ENCODE measurements around the gene PRPSAP1.

The PRPSAP1 gene

GRCh38 chr17:76264755-76265623 is 88.7 kb downstream of the PRPSAP1 start, which contains the start of gene UBALD2:
Gene UBALD2, plus strand, starts transcription at chr17:76265348. Its CDS starts 158 bp downstream, at chr17:76265506.
- no peak within 1 kb of the TSS for H2AFZ ChIP-seq (ENCODE audit: low read length)

GRCh38 chr17:76264425-76264754 is 89.3 kb downstream of the PRPSAP1 start:
- Histone ChIP-seq H3K4me3 (ENCODE audit: low read length) (peak overlapping the region; percentile 30; the same call in 1 of the 2 replicates), H3K4me1 (ENCODE audit: low read length) (peaks cover 49% of the 10 kb centered on the region), H3K9ac (ENCODE audit: low read length) (peak overlapping the region; percentile 76), H3K27ac (ENCODE audit: low read length) (peak overlapping the region; percentile 97), H3K9me2 (replicated peaks; ENCODE audit: insufficient read depth, low read length) (no peaks in the 10 kb centered on the region), H3K9me3 (replicated peaks; ENCODE audit: insufficient read depth, low read length) (no peaks in the 10 kb centered on the region), H4K20me1 (ENCODE audit: insufficient read depth, low read length) (no peaks in the 10 kb centered on the region), H3F3A (ENCODE audit: insufficient read depth, low read length) (peaks cover 38% of the 10 kb centered on the region), H3K4me2 (ENCODE audit: low read depth, low read length) (peak overlapping the region; percentile 56), H3K36me3 (replicated peaks; ENCODE audit: insufficient read depth, low read length) (0 out of 2 replicates have a peak, but pooled peaks cover 6% of the 10 kb centered on the region), H2AFZ (ENCODE audit: low read length) (no peak overlapping the region), H3K79me2 (ENCODE audit: low read length) (peaks cover 38% of the 10 kb centered on the region), H3K27me3 (replicated peaks; ENCODE audit: insufficient read depth, low read length) (no peaks in the 10 kb centered on the region)
- no peak for TF ChIP-seq EZH2 (optimal IDR thresholded peaks at IDR 0.05; ENCODE audit: low read depth, low read length)
- TF ChIP-seq CTCF (IDR thresholded peaks at IDR 0.05; ENCODE audit: low read length) = no peak
- TF ChIP-seq EZH2phosphoT487 (IDR thresholded peaks at IDR 0.05; ENCODE audit: low read length) = no peak
- no peak for DNase-seq

More at GRCh38 chr17:76264755-76265623, 88.7 kb downstream of the PRPSAP1 start, which contains the start of gene UBALD2:
- Histone ChIP-seq H3K4me2 (ENCODE audit: low read depth, low read length) (peak within 1 kb of the TSS; percentile 100), H3K79me2 (ENCODE audit: low read length) (peaks cover 44% of the 10 kb centered on the region), H3K27me3 (replicated peaks; ENCODE audit: insufficient read depth, low read length) (no peaks in the 10 kb centered on the region), H3K36me3 (replicated peaks; ENCODE audit: insufficient read depth, low read length) (0 out of 2 replicates have a peak, but pooled peaks cover 6% of the 10 kb centered on the region), H4K20me1 (ENCODE audit: insufficient read depth, low read length) (no peaks in the 10 kb centered on the region), H3K9ac (ENCODE audit: low read length) (peak within 1 kb of the TSS; percentile 97), H3K9me2 (replicated peaks; ENCODE audit: insufficient read depth, low read length) (no peaks in the 10 kb centered on the region), H3F3A (ENCODE audit: insufficient read depth, low read length) (peaks cover 44% of the 10 kb centered on the region), H3K4me3 (ENCODE audit: low read length) (peak within 1 kb of the TSS; percentile 89), H3K27ac (ENCODE audit: low read length) (peak within 1 kb of the TSS; percentile 97), H3K9me3 (replicated peaks; ENCODE audit: insufficient read depth, low read length) (no peaks in the 10 kb centered on the region), H3K4me1 (ENCODE audit: low read length) (peaks cover 54% of the 10 kb centered on the region)
- peak; percentile 99 for DNase-seq
- no peak for TF ChIP-seq EZH2phosphoT487 (IDR thresholded peaks at IDR 0.05; ENCODE audit: low read length)

GRCh38 chr17:76263896-76264295 is 89.8 kb downstream of the PRPSAP1 start:
- peaks cover 33% of the 10 kb centered on the region for H3K79me2 ChIP-seq (ENCODE audit: low read length)
- H4K20me1 ChIP-seq (ENCODE audit: insufficient read depth, low read length) = no peaks in the 10 kb centered on the region
- no peak for DNase-seq
- no peaks in the 10 kb centered on the region for H3K9me3 ChIP-seq (replicated peaks; ENCODE audit: insufficient read depth, low read length)
- 0 out of 2 replicates have a peak, but pooled peaks cover 6% of the 10 kb centered on the region for H3K36me3 ChIP-seq (replicated peaks; ENCODE audit: insufficient read depth, low read length)
- H3K9ac ChIP-seq (ENCODE audit: low read length) = peak overlapping the region; percentile 76
- peak overlapping the region; percentile 56 for H3K4me2 ChIP-seq (ENCODE audit: low read depth, low read length)
- no peaks in the 10 kb centered on the region for H3K27me3 ChIP-seq (replicated peaks; ENCODE audit: insufficient read depth, low read length)
- no peak for TF ChIP-seq CTCF (IDR thresholded peaks at IDR 0.05; ENCODE audit: low read length)
- TF ChIP-seq EZH2 (optimal IDR thresholded peaks at IDR 0.05; ENCODE audit: low read depth, low read length) = no peak
- TF ChIP-seq EZH2phosphoT487 (IDR thresholded peaks at IDR 0.05; ENCODE audit: low read length) = no peak
- peak overlapping the region; percentile 30; the same call in 1 of the 2 replicates for H3K4me3 ChIP-seq (ENCODE audit: low read length)
- peaks cover 44% of the 10 kb centered on the region for H3K4me1 ChIP-seq (ENCODE audit: low read length)
- H3K27ac ChIP-seq (ENCODE audit: low read length) = peak overlapping the region; percentile 97
- no peak overlapping the region for H2AFZ ChIP-seq (ENCODE audit: low read length)
- no peaks in the 10 kb centered on the region for H3K9me2 ChIP-seq (replicated peaks; ENCODE audit: insufficient read depth, low read length)
- peaks cover 33% of the 10 kb centered on the region for H3F3A ChIP-seq (ENCODE audit: insufficient read depth, low read length)

All from MM.1S (cell line).